RWPE1 (cell line): ENCODE measurements around the gene SLCO4A1.
A peak's percentile ranks its signal among the peaks of the same experiment; 100 is the strongest.

Experiments used
- CTCF ChIA-PET: fragments of 350-600 bp; sonication (Branson Sonifier 250); formaldehyde crosslinking; extraction: SDS; loops from one replicate; lab custom pipeline; 2021; lab: Yijun Ruan, JAX
- POLR2A ChIA-PET: fragments of 400-600 bp; formaldehyde crosslinking; extraction: SDS; loops from one replicate; lab custom pipeline; 2020; ENCODE audit warnings: antibody characterized with exemption; ENCODE audit not compliant: low non-redundant PET; lab: Yijun Ruan, JAX
- DNase-seq: peaks from one replicate; pipeline ENCODE4 v3.0.0; 2012; ENCODE audit warnings: low spot score
- H3K27ac ChIP-seq: fragments of 450-650 bp; 2 replicates; pipeline ENCODE4 v1.5.1; 2017
- TF ChIP-seq, protein P1 (sequence below): fragments of 450-650 bp; conservative IDR thresholded peaks from 2 replicates; pipeline ENCODE4 v1.5.1; 2017; ENCODE audit warnings: low read depth, mild to moderate bottlenecking

The SLCO4A1 gene

DNA sequence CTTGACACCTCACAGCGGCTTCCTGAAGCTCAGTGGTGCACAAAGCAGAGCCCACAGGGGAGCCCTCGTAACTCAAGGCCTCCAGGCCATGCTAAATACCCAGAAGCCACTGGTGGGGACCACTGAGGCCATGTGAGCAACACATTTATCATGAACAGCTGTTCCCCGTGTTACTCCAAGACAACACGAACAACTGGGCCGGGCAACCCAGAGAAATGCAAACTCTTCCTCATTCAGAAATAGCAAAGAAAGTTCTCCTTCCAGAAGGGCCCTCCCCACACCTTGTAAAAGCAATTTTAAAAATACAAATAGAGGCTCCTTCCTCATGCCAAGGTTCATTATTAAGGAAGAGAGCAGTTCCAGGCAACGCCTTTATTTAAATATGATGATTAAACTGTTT lies 36.3 kb upstream of the SLCO4A1 start:
- H3K27ac ChIP-seq = peak overlapping the region; percentile 90
- ChIA-PET POLR2A (no interaction called here), CTCF (interaction anchor here (0.6 to 4.9 kb wide), 4 partner anchors 11 to 517 kb away, joined by 3 to 44 read pairs (median 4); no protein-coding TSS in a partner anchor)
- DNase-seq = no peak
- TF ChIP-seq, protein P1, sequence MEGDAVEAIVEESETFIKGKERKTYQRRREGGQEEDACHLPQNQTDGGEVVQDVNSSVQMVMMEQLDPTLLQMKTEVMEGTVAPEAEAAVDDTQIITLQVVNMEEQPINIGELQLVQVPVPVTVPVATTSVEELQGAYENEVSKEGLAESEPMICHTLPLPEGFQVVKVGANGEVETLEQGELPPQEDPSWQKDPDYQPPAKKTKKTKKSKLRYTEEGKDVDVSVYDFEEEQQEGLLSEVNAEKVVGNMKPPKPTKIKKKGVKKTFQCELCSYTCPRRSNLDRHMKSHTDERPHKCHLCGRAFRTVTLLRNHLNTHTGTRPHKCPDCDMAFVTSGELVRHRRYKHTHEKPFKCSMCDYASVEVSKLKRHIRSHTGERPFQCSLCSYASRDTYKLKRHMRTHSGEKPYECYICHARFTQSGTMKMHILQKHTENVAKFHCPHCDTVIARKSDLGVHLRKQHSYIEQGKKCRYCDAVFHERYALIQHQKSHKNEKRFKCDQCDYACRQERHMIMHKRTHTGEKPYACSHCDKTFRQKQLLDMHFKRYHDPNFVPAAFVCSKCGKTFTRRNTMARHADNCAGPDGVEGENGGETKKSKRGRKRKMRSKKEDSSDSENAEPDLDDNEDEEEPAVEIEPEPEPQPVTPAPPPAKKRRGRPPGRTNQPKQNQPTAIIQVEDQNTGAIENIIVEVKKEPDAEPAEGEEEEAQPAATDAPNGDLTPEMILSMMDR = no peak

DNA sequence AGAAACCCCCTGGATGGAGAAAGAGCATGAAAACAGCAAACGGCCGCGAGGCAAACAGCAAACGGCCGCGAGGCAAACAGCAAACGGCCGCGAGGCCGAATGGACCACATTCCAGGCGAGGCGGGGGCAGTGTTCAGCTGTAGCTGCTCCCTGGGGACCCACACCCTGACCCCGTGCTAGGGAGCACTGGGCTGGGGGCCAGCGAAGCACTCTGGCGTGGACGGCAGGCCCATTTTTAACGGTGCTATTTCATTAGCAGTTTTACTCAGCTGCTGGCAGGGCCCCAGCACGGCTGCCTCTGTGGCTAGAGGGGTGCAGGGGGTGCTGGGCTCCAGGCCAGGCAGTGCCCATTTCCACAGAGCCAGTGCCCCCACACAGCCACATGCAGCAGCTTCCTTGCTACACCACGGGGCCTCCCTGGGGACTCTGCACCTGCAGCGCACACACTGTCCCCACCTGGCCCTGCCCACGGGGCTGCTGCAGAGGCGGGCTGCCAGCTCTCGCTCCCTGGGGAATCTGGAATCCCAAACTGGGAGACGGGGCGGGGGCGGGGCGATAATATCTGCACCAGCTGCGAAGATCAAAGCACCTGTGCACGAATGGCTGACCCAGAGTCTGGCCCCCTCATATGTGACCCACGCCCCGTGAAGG lies 35.6 kb upstream of the SLCO4A1 start:
- CTCF ChIA-PET = interaction anchor here (4.9 kb wide), 1 partner anchor 11 kb away, joined by 44 read pairs; no protein-coding TSS in a partner anchor
- DNase-seq = no peak
- H3K27ac ChIP-seq = peak overlapping the region; percentile 90
- TF ChIP-seq, protein P1 = no peak
- POLR2A ChIA-PET = no interaction called here

DNA sequence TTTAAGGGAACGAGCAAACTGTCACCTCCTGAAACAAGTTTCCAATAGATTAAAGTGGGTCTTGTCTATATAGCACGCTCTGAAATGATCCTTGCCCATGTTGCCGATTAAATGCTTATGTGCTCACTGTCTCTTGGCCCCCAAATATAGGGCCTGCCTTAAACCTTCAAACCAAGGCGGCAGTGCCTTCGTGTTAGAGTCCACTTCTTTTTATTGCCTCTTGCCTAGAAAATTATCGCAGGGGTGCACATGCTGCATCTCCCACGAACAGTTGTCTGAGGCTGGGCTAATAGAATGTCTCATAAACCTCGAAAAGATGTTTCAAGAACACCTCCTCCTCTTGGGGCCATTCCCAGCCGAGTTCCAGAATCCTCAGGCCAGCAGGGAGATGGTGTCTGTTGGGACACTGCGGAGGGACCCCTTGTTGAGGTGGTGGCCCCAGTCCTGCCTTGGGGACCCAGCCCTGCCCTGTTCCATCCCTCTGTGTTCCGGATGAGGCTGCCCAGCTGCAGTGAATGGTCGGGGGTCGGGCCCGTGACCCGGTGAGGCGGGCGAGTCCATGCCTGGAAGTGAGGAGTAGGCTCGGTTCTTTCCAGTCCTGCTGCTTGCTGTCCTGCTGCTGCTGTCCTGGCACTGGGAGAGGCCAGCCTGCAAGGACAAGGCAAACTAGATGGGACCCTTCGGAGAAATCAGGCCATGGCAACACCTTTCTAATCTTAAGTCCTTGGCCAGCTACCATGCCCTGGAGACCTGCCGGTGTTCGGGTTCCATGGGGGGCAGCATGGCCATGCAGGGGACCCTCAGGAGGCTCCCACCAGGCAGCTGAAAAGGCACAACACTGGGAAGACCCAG lies 34.7 kb upstream of the SLCO4A1 start:
- POLR2A ChIA-PET = no interaction called here
- TF ChIP-seq, protein P1 = no peak
- H3K27ac ChIP-seq = peak overlapping the region; percentile 90
- DNase-seq = no peak
- CTCF ChIA-PET = interaction anchor here (0.6 to 4.9 kb wide), 2 partner anchors 10 to 294 kb away, joined by 3 to 44 read pairs; no protein-coding TSS in a partner anchor

DNA sequence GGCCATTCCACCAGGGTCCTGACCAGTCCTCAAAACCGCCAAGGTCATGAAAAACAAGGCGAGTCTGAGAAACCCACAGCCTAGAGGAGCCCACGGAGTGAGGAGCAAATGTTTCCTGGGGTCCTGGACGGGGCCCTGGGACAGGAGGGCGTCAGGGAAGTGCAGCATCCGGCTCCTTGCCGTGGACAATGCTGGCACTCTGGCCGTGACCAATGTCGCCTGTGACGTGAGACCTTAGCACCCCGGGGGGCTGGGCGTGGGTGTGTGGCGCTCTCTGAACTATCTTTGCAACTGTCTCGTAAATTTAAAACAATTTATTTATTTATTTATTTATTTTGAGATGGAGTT lies 34.1 kb upstream of the SLCO4A1 start:
- no peak for DNase-seq
- TF ChIP-seq, protein P1 = no peak
- ChIA-PET POLR2A (no interaction called here), CTCF (no interaction called here)
- H3K27ac ChIP-seq = peak overlapping the region; percentile 90

DNA sequence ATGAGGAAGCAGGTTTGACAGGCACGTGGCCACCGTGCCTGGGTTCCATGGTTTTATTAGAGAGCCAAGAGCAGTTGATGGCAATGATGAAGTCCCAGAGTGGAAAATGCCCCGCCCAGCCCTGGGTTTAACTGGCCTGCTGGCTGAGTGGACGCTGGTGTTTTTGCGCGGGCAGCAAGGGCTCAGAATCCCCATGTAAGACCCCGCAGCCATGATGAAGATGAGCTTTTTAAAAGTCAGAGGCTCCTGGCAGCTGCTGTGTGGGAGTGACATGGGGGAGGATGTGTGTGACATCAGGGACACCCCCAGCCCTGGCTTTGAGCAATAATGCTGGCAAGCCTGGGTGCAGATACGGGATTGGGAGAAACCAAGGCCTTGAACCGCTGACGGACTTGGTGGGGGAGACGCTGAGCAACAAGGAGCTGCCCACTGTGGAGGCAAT lies 33.0 kb upstream of the SLCO4A1 start:
- DNase-seq = no peak
- ChIA-PET CTCF (interaction anchor here (0.6 kb wide), 2 partner anchors 28 to 91 kb away, joined by 3 to 4 read pairs; no protein-coding TSS in a partner anchor), POLR2A (no interaction called here)
- TF ChIP-seq, protein P1 = no peak
- H3K27ac ChIP-seq = no peak overlapping the region

DNA sequence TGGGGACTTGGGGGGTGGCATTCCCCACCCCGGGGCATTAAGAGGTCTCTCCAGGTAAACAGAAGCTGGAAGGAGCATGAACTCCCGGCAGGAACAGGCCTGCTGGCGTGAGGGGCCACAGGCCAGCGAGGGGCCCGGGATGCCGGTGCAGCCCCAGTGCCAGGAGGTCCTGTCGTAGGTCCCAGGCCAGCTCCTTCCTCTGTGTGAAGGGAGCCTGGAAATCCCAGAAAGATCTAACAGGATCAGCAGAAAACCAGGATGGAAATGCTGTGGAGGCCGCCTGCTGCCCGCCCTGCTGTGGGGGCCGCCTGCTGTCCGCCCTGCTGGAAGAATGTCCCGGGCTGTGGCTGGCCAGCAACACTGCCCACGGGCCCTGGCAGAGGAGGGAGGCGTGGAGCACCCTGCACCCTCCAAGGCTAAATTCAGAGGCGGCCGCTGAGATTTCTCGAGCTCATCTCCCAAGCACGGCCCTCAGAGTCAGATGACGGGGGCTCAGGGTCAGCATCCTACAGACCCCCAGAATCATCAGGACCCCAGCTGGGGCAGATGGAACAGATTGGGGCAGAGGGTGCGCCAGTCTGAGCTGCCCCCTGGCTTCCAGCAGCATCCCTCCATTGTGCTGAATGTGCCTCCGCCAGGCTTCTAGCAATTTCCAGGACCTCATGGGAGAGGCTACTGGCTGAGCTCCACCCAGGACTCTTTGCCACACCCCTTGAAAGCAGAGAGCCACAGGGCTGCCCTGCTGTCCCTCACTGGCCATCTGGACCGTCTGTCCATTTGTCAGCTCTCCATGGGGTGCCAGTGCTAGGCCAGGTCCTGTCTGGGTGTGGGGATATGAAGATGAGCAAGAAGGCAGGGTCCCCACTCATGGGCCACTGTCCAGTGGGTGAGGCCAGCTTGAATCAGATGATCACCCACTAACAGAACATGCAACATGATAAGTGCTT lies 32.2 kb upstream of the SLCO4A1 start:
- H3K27ac ChIP-seq = no peak overlapping the region
- DNase-seq = no peak
- TF ChIP-seq, protein P1 = no peak
- CTCF ChIA-PET = interaction anchor here (0.6 to 1.2 kb wide), 4 partner anchors 22 to 115 kb away, joined by 3 to 4 read pairs (median 4); no protein-coding TSS in a partner anchor
- POLR2A ChIA-PET = no interaction called here
